Frontal cortex (tissue), 4 donors: ENCODE measurements around the gene STARD13. TPM values are rescaled to one million over a fixed set of nuclear protein-coding genes. Genes with fewer than 3 reads are reported as not detected.
"Not testable (repeated sequence)": the region's sequence is repeated elsewhere in the genome, so short reads cannot be mapped to it uniquely, and the experiment has no call there.

Experiments used
- DNase-seq, 2 donors: peaks; one replicate each; pipeline ENCODE4 v3.0.0; 2012; ENCODE audit warnings: low spot score in 2 of 2
- FAIRE-seq: peaks from 2 replicates; lab custom pipeline; 2012; peaks lifted over from hg19 to GRCh38; lab: Jason Lieb, UNC
- total RNA-seq: library from RNA; depleted of rRNA; stranded (reverse); fragments of >200 nt; gene quantifications from one replicate; pipeline ENCODE4 v1.2.3, GENCODE V29; 2014
- donor health status: control.
- donor health status: control.
- donor health status: control.

The STARD13 gene
- total RNA-seq, 1 donor from 2014 or later = 6.5 TPM

DNA sequence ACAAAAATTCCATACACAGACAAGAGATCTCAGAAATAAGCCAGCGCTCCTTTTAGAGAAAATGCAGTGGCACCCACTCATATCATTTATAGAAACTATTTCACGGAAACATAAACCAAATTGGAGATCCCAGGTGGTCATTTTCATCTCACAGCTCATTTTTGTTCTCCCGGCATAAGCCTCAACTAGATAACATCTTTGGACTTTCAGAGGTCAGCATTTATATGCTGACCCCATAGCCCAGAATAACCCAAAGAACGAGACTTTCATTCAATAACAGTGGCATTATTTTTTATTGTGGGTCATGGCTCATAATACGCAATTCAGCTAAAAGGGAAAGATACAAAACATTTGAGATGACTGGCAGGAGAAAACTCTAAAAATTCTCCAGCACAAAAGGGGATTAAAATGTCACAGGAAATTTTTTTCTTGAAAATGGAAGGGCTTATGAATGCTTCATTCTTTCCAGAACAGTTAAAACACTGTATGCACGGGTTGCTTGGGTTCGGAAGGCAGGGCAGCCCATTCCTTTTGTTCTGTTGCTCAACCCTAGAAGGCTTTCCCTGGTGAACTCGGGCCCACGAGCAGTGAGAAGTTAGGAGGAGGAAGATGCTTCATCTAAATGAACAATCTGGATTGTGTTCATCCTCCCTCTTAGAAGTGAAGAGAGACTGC is 24.0 kb downstream of the STARD13 start:
- no peak for FAIRE-seq
- DNase-seq = no peak

DNA sequence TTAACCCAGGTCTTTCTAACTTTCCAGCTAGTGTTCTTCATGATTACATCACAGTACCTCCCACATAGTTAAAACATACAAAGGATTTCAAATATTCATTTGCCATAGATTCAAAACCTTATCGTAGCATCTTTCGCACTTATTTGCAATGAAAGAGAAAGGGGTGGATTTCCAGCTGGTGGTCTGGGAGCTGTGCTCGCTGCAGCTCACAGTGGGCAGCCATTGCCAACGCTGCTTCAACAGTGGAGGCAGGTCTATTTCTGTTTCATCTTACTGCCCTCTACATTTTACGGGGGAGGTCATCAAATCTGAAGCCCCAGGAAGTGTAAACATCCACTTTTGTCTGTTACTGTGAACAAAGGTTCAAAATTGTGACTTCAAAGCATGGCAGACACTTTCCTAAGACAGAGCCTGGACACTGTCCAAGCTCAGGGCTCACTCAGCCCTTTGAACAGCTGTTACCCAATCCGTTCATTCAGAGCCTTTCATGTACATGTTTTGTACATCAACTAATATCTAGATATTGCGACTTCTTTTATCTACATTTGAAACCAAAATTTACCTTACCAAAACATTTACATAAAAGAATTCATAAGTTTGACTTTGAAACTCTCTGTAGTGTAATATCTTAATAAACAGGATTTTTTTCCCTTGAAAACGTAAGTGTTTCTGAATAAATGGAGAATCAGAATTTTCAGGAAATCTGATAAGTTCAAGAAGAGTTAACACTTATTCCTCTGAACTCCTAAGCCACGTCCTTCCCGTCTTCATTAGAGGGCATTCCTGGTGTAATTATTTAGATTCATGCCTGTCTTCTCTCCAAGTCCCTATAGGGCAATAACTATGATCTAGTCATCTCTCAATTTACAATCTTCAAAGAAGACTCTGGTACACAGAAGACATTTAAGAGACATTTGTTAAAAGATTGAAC is 25.1 kb downstream of the STARD13 start:
- FAIRE-seq (no peak), DNase-seq (no peak)

DNA sequence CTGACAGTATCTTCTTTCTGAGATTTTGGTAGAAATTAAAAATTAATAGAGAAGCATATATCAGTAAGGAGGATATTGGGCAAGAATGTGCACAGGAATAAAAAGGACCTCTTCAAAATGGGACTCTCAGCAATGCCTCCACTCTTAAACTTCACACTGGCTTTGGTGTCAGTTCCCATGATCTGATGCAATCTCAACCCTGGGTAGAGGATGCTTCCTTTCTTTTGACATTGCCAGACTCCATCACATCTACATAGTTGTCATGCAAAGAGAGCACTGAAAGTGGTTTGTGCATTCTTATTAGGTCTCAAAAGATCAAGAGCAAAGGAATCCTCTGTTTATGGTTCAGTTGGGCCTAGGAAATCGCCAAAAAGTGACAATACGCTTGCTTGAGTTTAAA is 26.3 kb downstream of the STARD13 start:
- DNase-seq = no peak
- FAIRE-seq = no peak

DNA sequence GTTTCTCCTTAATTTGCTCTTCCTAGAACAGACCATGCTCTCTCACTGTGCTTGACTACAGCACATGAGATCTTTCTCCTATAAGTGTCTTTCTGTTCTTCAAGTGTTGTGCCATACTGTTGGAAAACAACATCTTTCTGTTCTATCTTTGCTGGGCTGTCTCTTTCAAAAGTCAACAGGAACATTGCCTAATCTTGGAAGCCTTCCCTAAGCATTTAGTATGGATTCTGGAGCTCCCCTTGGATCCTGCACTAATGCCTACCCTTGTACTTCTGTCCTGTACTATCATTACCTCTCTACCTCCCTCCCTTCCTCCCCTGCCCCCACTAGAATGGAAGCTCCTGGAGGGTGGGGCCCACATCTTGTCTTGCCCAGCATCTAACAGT is 26.8 kb downstream of the STARD13 start:
- FAIRE-seq (no peak), DNase-seq (no peak)

DNA sequence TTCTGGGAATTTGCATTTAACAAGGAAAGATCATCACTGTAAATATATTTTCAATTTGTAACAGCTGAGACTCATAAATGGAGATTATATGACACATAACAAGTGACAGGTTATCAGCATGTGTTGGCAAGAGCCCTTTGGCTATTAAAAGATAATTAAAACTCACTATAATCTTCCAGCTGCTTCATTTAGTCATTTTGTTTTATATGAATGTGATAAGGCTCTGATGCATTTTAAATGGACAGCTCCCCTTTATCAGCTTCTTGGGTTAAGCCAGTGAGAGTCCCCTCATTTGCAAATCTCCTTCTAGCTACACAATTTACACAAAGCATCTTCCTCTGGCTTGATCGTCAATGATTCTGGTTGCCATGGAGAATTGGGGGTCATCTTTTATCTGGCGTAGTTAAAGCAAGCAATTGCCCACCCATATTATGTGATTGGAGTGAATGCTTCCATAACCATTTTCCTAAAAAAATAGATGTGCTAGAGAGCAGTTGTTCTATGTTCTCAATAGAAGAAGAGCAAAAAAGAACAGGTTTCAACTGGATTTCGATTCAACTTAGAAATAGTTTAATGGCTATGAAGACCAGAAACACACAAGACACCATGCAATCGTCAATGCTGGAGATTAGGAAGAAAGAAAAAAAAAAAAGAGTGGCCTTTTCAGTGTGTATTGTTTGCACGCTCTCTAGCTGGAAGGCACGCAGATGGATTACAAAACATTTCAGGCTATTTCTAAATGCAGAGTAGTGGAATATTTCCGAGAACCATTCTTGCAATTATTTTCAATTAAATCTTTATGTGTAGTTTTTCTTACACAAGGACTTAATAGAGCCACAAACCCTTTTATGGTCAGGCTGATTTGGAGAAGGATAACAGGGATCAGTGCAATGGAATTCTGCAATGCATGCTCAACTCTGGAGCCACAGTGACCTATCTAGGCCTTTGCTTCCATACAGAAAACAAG is 27.4 kb downstream of the STARD13 start:
- FAIRE-seq (no peak), DNase-seq (no peak)

DNA sequence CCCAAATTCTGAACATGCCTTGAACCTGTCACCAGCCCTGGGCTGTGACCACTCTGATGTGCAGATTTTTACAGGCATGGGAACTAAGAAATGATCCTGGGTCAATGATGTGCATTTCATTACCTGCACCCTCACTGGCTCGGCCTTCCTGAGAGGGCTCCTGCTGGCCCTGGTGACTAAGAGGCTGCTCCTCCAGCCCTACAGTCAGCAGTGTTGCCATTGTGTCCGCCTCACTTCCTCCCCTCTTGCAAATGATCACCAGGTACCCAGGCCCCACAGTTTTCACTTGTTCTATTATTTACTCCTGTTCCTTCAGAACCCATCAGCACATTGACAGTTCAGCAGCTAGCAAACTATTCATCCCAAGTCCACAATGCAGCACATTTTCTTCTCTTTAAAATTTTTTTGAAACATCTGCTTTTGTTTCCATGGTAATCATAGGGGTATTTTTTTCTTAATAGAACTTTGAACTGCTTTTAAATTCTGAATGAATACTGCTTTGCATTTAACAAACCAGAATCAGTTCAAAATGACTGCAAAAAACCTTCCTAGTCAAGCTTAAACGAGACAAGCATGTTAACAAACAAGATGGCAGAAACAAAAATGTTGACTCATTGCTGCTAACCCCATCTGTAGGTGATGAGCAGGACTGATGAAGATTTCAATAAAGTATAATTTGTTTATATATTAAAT is 29.3 kb downstream of the STARD13 start:
- DNase-seq (no peak), FAIRE-seq (no peak)

DNA sequence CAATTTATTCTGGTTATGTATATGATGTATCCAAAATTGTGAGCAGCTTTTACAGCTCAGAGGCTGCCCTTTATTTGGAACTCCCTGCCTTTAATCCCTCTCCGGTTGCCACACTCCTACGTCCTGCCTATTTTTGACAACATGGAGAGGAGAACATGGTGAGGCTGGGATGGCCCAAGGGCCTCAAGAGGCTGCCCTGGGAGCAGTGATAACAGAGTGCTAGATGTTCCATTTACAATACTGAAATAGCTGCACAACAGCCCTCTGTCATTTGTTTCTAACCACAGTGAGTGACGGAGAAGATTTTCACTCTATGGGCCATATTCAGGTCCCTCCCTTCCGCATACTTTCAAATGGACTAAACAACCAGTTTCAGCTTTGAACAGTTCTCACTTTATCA is 33.4 kb downstream of the STARD13 start:
- DNase-seq (no peak), FAIRE-seq (no peak)

DNA sequence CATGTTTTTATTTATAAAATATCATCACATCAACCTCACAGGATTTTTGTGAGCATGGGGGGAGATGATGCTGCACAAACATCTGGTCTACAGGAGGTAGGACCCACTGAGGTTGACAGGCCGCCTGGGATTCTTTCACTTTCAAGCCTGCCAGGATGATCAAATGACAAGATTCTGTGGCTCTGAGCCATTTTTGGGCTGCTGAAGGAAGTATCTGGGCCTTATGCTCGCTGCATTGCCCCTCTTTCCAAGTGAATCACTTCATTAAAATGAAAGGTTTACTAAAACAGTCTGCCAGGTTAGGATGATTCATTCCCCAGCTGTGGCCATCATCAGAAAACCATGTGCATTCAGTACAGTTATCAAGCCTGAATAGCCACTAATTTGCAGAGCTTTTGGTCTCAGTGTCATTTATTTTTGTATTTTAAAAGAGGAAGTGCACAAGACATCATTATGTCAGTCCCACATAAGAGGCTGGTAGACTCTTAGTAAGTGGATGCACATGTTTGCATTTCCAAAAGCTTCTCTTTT is 34.4 kb downstream of the STARD13 start:
- FAIRE-seq = no peak
- DNase-seq = peak in 1 of 2 donors; percentile 20

DNA sequence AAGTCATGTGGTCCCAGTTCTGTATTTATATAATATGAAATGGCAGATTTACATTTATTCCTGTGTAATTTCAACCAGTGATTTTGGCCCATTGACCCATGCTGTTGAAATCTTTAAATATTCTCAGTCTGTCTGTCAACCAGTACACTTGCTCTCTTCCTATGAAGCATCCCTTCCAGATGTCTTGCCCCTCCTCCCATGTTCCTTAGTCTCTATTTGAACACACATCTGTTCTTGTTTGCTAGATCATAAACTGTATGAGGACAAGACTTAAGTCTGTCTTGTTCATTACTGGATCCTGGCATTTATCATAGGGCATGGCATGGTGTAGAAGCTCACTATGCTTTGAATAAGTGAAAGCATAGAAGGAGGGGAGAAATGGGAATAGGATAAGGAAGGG is 34.9 kb downstream of the STARD13 start:
- DNase-seq = no peak
- FAIRE-seq = no peak

DNA sequence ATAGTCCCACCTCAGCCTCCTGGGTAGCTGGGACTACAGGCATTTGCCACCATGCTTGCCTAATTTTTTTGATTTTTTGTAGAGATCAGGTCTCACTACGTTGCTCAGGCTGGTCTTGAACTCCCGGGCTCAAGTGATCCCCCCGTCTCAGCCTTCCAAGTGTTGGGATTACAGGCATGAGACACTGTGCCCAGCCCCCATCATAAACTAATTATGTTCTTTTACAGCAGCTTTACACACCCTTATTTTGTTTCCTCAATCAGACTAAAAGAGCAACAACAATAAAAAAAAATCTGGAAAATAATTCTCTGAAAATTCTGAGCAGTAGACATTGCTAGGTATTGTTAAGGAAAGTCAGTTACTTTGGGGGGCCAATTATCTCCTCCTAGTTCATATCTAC is 35.7 kb downstream of the STARD13 start:
- FAIRE-seq (no peak), DNase-seq (no peak)

DNA sequence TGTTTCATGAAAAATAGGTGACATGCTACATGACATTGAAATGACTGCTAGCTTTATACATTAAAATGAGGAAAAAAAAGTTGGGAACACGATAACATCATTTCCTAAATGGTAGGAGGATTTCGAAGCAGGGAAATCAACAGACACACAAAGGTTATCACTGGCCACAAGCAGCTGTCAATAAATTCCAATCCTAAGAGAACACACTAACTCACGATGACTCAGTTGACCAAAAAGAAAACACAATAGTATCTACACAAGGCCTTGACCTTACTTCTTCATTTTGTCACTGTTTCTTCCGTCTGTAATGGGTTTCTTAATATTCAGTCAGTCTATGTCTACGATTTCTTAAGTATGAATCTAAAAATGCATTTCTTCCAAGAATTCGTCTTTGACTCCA is 36.5 kb downstream of the STARD13 start:
- FAIRE-seq = no peak
- no peak for DNase-seq

DNA sequence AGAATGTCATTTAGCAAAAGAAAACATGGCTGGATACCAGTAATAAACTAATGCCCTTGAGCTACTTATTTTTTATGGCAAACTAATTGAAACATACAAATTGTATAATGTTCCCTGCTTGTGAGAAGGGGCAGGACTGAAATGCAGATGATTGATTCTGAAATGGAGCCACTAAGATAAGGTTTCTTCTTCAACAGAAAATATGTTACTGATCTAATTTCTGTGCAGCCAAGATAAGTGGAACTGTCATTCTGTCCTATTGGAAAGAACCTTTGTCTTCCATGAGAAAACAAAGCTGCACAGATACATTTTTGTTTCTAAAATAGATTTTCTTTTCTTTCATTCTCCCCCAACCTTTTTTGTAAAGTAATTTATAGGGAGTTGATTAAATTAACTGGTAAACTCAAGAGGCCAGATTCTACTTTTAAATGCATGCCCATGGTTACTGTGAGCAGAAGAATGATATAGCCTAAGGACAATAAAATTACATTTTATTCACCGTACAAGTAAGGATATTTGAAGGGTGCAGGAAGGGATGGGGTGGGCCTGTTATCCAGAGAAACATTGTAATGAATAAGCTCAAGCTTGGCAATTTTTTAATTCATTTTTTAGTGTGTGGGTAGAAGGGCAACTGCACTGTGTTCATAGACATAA is 39.9 kb downstream of the STARD13 start:
- DNase-seq (no peak), FAIRE-seq (no peak)

DNA sequence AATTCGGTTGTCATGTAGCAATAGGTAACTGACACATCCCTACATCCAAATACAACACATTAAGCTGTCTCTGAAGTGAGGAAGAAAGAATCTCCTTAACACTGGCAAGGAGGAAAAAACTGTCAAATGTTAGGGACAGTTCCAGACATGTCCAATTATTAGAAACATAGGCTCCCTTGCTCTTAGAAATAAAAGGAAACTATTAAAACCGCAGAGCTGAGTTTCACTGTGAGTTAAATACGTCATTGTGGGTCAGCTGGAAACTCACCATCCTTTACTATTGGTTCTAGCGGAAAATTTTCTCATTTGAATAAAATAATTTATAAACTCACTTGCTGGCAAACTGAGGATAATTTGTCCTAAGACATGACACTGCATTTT is 40.7 kb downstream of the STARD13 start:
- DNase-seq (no peak), FAIRE-seq (no peak)

DNA sequence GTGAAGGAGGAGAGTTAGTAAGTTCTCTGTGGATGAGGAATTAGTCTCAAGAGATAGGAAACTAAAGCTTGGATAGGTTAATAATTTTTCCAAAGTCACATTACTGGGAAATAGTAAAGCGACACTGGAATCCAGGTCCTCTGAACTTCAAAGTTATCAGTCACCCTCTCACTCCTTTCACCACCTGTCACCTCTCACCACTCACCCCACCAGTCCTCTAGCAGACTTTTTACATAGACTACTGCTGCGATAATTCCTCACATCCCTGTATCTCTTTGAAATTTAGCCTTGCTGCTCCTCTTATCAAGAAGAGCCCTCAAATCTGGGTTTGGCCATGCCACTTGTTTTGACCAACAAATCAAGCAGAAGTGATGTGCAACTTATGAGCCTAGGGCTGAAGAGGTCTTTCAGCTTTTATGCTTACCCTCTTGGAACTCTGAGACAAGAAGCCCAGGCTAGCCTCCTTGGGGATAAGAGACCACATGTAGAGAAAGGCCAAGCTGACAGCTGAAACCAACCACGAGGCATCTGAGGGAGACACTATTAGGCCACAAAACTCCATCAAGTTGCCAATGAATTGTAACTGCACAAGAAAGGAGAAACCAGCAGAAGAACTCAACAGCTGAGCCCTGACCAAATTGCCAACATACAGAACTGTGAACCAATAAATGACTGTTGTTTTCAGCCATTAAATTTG is 41.2 kb downstream of the STARD13 start:
- no peak for DNase-seq
- FAIRE-seq = no peak

DNA sequence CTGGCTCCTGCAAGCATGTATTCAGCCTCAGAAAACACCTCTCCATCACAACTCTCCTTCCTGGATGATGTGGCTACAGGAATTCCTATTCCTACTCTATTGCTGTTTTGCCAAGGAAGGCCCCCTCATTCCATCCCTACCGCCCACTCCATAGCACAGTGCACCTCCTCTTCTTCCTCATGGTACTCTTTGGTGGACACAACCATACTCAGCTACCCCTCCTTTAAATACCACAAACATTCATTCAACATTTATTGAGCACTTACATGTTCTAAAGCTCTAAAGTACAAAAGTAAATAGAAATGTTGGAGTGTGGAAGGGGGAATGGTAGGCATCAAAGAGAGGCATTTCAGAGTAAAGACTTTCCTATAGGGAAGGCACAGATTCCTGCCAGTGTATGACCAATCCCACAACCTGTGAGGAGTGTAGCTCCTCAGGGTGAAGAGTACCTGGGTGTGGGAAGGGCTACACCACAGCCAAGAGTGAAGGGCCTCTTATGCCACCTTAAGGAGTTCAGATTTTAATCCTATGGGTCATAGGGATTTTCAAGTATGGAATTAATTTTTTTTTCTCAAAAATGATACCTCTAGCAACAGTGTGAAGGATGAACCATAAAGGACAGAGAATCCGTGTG is 42.5 kb downstream of the STARD13 start:
- no peak for FAIRE-seq
- DNase-seq = no peak

DNA sequence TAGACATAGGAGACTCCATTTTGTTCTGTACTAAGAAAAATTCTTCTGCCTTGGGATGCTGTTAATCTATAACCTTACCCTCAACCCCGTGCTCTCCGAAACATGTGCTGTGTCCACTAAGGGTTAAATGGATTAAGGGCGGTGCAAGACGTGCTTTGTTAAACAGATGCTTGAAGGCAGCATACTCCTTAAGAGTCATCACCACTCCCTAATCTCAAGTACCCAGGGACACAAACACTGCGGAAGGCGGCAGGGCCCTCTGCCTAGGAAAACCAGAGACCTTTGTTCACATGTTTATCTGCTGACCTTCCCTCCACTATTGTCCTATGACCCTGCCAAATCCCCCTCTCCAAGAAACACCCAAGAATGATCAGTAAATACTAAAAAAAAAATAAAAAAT is 43.2 kb downstream of the STARD13 start:
- not testable (repeated sequence) for DNase-seq, FAIRE-seq

DNA sequence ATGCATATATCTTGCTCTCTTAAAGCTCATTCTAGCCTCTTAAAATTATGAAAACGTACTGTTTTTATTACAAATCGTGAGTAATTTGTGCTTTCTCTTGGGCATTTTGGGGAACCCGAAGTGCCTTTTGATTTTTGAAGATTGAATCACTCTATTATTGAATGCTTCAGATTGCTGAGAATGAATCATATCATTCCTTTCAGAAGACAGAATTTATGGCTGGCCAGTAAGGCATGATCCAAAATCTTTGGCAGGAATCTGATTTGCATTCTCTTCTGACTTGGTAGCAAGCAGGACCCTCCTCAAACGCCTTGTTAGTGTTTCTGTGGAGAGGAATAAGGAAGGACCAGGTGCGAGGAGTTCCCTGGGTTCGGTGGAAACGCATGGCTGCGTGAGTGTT is 49.5 kb downstream of the STARD13 start:
- DNase-seq (no peak), FAIRE-seq (no peak)

DNA sequence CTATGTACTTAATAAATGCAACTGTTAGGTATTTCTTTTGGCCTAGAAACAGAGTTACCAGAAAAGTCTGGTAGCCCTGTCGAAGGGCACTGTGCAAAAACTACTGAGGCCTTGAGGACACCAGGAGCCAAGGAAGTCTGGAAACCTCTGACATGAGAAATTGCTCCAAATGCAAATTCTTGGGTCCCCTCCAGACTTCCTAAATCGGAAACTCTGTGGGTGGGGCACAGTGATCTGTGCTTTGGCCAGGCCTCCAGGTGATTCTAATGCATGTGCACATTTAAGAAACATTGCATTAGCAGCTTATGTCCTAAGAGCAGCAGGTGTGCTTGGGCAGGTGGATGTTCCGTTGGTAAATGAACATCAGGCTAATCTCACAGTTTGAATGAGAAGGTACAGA is 50.0 kb downstream of the STARD13 start:
- no peak for DNase-seq
- no peak for FAIRE-seq
